Raji (cell line): ENCODE measurements around the gene B3GNT5.

ENCODE experiments used
- POLR2A ChIP-seq: IDR thresholded peaks from 2 replicates; pipeline ENCODE4 v1.6.1; 2011; ENCODE audit warnings: low read depth, low read length, control low read depth; ENCODE audit not compliant: insufficient read depth

The B3GNT5 gene

GRCh38 chr3:183269345-183269744 lies 16.3 kb downstream of the B3GNT5 start:
- TF ChIP-seq POLR2A, result no peak

GRCh38 chr3:183270344-183270743 lies 17.3 kb downstream of the B3GNT5 start:
- TF ChIP-seq POLR2A, result no peak

GRCh38 chr3:183272142-183272541 lies 19.1 kb downstream of the B3GNT5 start:
- TF ChIP-seq POLR2A, result no peak

- TF ChIP-seq POLR2A, result no peak
These were observed 19.7 kb downstream of the B3GNT5 start for GRCh38 chr3:183272791-183273190.

GRCh38 chr3:183274609-183275008 lies 21.6 kb downstream of the B3GNT5 start:
- no peak for TF ChIP-seq POLR2A

GRCh38 chr3:183275418-183275817 lies 22.4 kb downstream of the B3GNT5 start:
- TF ChIP-seq POLR2A, result no peak

GRCh38 chr3:183275937-183276336 lies 22.9 kb downstream of the B3GNT5 start:
- TF ChIP-seq POLR2A, result no peak

- no peak for TF ChIP-seq POLR2A
These were observed 24.2 kb downstream of the B3GNT5 start for GRCh38 chr3:183277260-183277659.

GRCh38 chr3:183278479-183279088 lies 25.5 kb downstream of the B3GNT5 start:
- no peak for TF ChIP-seq POLR2A

- TF ChIP-seq POLR2A, result no peak
These were observed 26.3 kb downstream of the B3GNT5 start for GRCh38 chr3:183279371-183279770.

- no peak for TF ChIP-seq POLR2A
These were observed 28.2 kb downstream of the B3GNT5 start for GRCh38 chr3:183281126-183281797.

- no peak for TF ChIP-seq POLR2A
These were observed 30.8 kb downstream of the B3GNT5 start for GRCh38 chr3:183283886-183284285.

- TF ChIP-seq POLR2A, result no peak
These were observed 31.5 kb downstream of the B3GNT5 start for GRCh38 chr3:183284570-183284969.

- no peak for TF ChIP-seq POLR2A
These were observed 32.3 kb downstream of the B3GNT5 start for GRCh38 chr3:183285318-183285717.

- TF ChIP-seq POLR2A, result peak; percentile 39; the same call in 1 of the 2 replicates
These were observed 32.9 kb downstream of the B3GNT5 start for GRCh38 chr3:183285828-183286457.

GRCh38 chr3:183287301-183287971 lies 34.4 kb downstream of the B3GNT5 start:
- TF ChIP-seq POLR2A, result no peak

- TF ChIP-seq POLR2A, result no peak
These were observed 35.1 kb downstream of the B3GNT5 start for GRCh38 chr3:183288117-183288516.

- TF ChIP-seq POLR2A, result no peak
These were observed 37.2 kb downstream of the B3GNT5 start for GRCh38 chr3:183290216-183290615.
